GM12878 (cell line): ENCODE data around the gene HS1BP3. TPM values are rescaled to one million over a fixed set of nuclear protein-coding genes. Genes with fewer than 3 reads are reported as not detected.
A peak's percentile ranks its signal among the peaks of the same experiment; 100 is the strongest.

Source experiments
- BACH1 ChIP-seq: fragments of 450-650 bp; IDR thresholded peaks from 2 replicates; pipeline ENCODE4 v1.6.1; 2017; ENCODE audit warnings: mild to moderate bottlenecking, borderline replicate concordance
- CBX3 ChIP-seq: fragments of 200-600 bp; sonication (generic); IDR thresholded peaks from 2 replicates; pipeline ENCODE4 v1.6.1; 2016; ENCODE audit warnings: low read depth, borderline replicate concordance
- CREM ChIP-seq: IDR thresholded peaks from 2 replicates; pipeline ENCODE4 v1.6.1; 2014; ENCODE audit warnings: antibody characterized with exemption, low read depth
- GATAD2B ChIP-seq: fragments of 450-650 bp; conservative IDR thresholded peaks from 2 replicates; pipeline ENCODE4 v1.6.1; 2017; ENCODE audit warnings: low read depth, mild to moderate bottlenecking, moderate library complexity
- HCFC1 ChIP-seq: fragments of 150-350 bp; IDR thresholded peaks from 2 replicates; pipeline ENCODE4 v1.6.1; 2014; ENCODE audit warnings: low read length
- KLF5 ChIP-seq: fragments of 450-650 bp; IDR thresholded peaks from 2 replicates; pipeline ENCODE4 v1.6.1; 2014; ENCODE audit warnings: mild to moderate bottlenecking; ENCODE audit not compliant: partially characterized antibody
- RAD21 ChIP-seq: IDR thresholded peaks from 2 replicates; pipeline ENCODE4 v1.6.1; 2011; ENCODE audit warnings: mild to moderate bottlenecking, low read depth, low read length, moderate library complexity; ENCODE audit not compliant: insufficient read depth
- SIN3A ChIP-seq: IDR thresholded peaks from 2 replicates; pipeline ENCODE4 v1.6.1; 2012; ENCODE audit warnings: low read depth, low read length, improper control_type of control experiment
- SMARCA5 ChIP-seq: fragments of 450-650 bp; IDR thresholded peaks from 2 replicates; pipeline ENCODE4 v1.6.1; 2017; ENCODE audit warnings: mild to moderate bottlenecking
- SP1 ChIP-seq: IDR thresholded peaks from one replicate; pipeline ENCODE4 v1.6.1; 2011; ENCODE audit warnings: low read depth, low read length
- YY1 ChIP-seq: IDR thresholded peaks from 2 replicates; pipeline ENCODE4 v1.6.1; 2011; ENCODE audit warnings: low read depth, mild to moderate bottlenecking, low read length
- ZNF217 ChIP-seq: fragments of 450-650 bp; IDR thresholded peaks from 2 replicates; pipeline ENCODE4 v1.6.1; 2017; ENCODE audit warnings: antibody characterized with exemption, mild to moderate bottlenecking
- polyA plus RNA-seq, 11 experiments: library from polyadenylated mRNA; depleted of rRNA in 4 of 11; unstranded in 6 of 11; stranded (reverse) in 5 of 11; fragments of >200 nt; fragmentation: Nextera tagmentation in 4 of 11; fragmentation: Illumina TruSeq in 1 of 11; extraction: Ambion mirVana in 4 of 11; extraction: Trizol in 1 of 11; gene quantifications; 1 replicate in 1 of 11; 2 replicates in 10 of 11; pipeline versions ENCODE4 v1.2.1 to v1.2.3, GENCODE V29; 2011 to 2016; ENCODE audit warnings: inconsistent platforms in 2 of 11, missing spikeins in 2 of 11, low read depth in 1 of 11
- total RNA-seq, 4 experiments: library from RNA; depleted of rRNA in 3 of 4; stranded (reverse); fragments of >200 nt in 3 of 4; fragmentation: Illumina TruSeq in 1 of 4; extraction: Trizol in 1 of 4; gene quantifications; 2 replicates each; pipeline versions ENCODE4 v1.2.1 to v1.2.3, GENCODE V29; 2013 to 2021
- TF ChIP-seq, protein P1 (sequence below): fragments of 450-650 bp; IDR thresholded peaks from 2 replicates; pipeline ENCODE4 v1.6.1; 2017; ENCODE audit warnings: mild to moderate bottlenecking, moderate library complexity
- TF ChIP-seq, protein P2 (sequence below), 3 experiments: IDR thresholded peaks in 2 of 3; conservative IDR thresholded peaks in 1 of 3; 2 replicates each; pipeline ENCODE4 v1.5.1; 2011; ENCODE audit warnings: low read depth in 3 of 3, low read length in 3 of 3, mild to moderate bottlenecking in 3 of 3, control low read depth in 2 of 3, moderate library complexity in 2 of 3, inconsistent platforms in 1 of 3, mixed read lengths in 1 of 3; ENCODE audit not compliant: control insufficient read depth in 2 of 3, insufficient read depth in 1 of 3; ENCODE audit errors: extremely low read depth in 1 of 3
- TF ChIP-seq, protein P3 (sequence below): fragments of 450-650 bp; IDR thresholded peaks from 2 replicates; pipeline ENCODE4 v1.6.1; 2016; ENCODE audit warnings: mild to moderate bottlenecking
- TF ChIP-seq, protein P4 (sequence below): fragments of 150-350 bp; IDR thresholded peaks from 2 replicates; pipeline ENCODE4 v1.6.1; 2016; ENCODE audit warnings: low read depth, low read length

HS1BP3 gene
- total and polyA plus RNA-seq, 10 of the 15 experiments (the other 5 are each of a cell fraction or from before 2014, with no cell fraction given), result 0.47 to 7.2 (median 4.6) TPM

DNA sequence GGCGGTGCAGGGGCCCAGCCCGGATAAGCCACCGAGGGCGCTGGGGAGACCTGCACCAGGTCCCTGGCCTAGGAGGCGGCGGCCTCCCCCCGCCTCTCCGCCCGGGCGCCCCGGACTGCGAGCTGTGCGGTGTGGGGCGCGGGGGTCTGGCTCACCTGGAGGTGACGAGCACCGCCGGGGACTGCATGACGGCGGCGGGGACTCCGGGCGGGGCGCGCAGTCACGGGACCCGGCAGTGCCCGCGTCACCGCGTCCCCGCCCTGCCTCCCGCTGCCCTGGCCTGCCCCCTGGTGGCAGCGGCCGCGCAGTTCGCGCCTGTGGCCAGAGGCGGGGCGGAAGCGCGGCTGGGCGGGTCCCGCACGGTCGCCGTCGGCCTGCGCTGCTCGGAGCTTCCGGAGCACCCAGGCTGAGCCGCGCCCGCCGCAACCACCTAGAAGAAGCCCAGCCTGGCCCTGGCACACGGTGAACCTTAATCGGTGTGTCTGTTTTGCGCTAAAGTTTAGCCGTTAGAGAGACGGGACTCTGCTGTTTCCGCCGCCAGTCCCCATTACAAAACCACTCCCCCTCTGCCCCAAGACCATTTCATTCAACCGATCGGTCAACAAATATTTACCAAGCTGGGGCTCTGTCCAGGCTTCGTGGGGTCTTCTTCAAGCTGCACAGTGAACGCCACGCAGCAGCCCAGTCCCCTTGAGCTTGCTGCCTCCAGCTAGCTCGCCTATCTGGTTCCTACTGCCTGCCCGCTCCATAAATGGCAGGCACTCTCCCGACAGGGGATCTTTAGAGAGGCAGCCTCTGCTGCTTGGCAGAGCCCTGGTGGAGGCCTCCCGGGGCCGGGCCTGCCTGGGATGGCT lies at the start of gene HS1BP3 (continued):
- TF ChIP-seq, protein P1, sequence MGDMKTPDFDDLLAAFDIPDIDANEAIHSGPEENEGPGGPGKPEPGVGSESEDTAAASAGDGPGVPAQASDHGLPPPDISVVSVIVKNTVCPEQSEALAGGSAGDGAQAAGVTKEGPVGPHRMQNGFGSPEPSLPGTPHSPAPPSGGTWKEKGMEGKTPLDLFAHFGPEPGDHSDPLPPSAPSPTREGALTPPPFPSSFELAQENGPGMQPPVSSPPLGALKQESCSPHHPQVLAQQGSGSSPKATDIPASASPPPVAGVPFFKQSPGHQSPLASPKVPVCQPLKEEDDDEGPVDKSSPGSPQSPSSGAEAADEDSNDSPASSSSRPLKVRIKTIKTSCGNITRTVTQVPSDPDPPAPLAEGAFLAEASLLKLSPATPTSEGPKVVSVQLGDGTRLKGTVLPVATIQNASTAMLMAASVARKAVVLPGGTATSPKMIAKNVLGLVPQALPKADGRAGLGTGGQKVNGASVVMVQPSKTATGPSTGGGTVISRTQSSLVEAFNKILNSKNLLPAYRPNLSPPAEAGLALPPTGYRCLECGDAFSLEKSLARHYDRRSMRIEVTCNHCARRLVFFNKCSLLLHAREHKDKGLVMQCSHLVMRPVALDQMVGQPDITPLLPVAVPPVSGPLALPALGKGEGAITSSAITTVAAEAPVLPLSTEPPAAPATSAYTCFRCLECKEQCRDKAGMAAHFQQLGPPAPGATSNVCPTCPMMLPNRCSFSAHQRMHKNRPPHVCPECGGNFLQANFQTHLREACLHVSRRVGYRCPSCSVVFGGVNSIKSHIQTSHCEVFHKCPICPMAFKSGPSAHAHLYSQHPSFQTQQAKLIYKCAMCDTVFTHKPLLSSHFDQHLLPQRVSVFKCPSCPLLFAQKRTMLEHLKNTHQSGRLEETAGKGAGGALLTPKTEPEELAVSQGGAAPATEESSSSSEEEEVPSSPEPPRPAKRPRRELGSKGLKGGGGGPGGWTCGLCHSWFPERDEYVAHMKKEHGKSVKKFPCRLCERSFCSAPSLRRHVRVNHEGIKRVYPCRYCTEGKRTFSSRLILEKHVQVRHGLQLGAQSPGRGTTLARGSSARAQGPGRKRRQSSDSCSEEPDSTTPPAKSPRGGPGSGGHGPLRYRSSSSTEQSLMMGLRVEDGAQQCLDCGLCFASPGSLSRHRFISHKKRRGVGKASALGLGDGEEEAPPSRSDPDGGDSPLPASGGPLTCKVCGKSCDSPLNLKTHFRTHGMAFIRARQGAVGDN, result peak; percentile 86
- TF ChIP-seq KLF5 (peak; percentile 68), SP1 (peak; percentile 53), CBX3 (no peak), ZNF217 (peak; percentile 73; the same call in 1 of the 2 replicates), BACH1 (peak; percentile 91), YY1 (peak; percentile 44; the same call in 1 of the 2 replicates), CREM (peak; percentile 79; the same call in 1 of the 2 replicates), SMARCA5 (peak; percentile 98), RAD21 (peak; percentile 68), GATAD2B (peak; percentile 96), HCFC1 (0 out of 2 replicates have a peak, but pooled peaks have one; percentile 36), SIN3A (peak; percentile 35; the same call in 1 of the 2 replicates)
- TF ChIP-seq, protein P2, sequence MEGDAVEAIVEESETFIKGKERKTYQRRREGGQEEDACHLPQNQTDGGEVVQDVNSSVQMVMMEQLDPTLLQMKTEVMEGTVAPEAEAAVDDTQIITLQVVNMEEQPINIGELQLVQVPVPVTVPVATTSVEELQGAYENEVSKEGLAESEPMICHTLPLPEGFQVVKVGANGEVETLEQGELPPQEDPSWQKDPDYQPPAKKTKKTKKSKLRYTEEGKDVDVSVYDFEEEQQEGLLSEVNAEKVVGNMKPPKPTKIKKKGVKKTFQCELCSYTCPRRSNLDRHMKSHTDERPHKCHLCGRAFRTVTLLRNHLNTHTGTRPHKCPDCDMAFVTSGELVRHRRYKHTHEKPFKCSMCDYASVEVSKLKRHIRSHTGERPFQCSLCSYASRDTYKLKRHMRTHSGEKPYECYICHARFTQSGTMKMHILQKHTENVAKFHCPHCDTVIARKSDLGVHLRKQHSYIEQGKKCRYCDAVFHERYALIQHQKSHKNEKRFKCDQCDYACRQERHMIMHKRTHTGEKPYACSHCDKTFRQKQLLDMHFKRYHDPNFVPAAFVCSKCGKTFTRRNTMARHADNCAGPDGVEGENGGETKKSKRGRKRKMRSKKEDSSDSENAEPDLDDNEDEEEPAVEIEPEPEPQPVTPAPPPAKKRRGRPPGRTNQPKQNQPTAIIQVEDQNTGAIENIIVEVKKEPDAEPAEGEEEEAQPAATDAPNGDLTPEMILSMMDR (IDR thresholded peaks at IDR 0.05 in 2 of 3, conservative IDR thresholded peaks at IDR 0.05 in 1 of 3; ENCODE audit: control insufficient read depth in 2 of 3, extremely low read depth in 1 of 3, insufficient read depth in 1 of 3, low read depth in 3 of 3, low read length in 3 of 3), result peak; percentile 72 to 97 (median 91); a peak in 4 of 6 replicates
- TF ChIP-seq, protein P3, sequence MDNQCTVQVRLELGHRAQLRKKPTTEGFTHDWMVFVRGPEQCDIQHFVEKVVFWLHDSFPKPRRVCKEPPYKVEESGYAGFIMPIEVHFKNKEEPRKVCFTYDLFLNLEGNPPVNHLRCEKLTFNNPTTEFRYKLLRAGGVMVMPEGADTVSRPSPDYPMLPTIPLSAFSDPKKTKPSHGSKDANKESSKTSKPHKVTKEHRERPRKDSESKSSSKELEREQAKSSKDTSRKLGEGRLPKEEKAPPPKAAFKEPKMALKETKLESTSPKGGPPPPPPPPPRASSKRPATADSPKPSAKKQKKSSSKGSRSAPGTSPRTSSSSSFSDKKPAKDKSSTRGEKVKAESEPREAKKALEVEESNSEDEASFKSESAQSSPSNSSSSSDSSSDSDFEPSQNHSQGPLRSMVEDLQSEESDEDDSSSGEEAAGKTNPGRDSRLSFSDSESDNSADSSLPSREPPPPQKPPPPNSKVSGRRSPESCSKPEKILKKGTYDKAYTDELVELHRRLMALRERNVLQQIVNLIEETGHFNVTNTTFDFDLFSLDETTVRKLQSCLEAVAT, result peak; percentile 49; the same call in 1 of the 2 replicates
- TF ChIP-seq, protein P4, sequence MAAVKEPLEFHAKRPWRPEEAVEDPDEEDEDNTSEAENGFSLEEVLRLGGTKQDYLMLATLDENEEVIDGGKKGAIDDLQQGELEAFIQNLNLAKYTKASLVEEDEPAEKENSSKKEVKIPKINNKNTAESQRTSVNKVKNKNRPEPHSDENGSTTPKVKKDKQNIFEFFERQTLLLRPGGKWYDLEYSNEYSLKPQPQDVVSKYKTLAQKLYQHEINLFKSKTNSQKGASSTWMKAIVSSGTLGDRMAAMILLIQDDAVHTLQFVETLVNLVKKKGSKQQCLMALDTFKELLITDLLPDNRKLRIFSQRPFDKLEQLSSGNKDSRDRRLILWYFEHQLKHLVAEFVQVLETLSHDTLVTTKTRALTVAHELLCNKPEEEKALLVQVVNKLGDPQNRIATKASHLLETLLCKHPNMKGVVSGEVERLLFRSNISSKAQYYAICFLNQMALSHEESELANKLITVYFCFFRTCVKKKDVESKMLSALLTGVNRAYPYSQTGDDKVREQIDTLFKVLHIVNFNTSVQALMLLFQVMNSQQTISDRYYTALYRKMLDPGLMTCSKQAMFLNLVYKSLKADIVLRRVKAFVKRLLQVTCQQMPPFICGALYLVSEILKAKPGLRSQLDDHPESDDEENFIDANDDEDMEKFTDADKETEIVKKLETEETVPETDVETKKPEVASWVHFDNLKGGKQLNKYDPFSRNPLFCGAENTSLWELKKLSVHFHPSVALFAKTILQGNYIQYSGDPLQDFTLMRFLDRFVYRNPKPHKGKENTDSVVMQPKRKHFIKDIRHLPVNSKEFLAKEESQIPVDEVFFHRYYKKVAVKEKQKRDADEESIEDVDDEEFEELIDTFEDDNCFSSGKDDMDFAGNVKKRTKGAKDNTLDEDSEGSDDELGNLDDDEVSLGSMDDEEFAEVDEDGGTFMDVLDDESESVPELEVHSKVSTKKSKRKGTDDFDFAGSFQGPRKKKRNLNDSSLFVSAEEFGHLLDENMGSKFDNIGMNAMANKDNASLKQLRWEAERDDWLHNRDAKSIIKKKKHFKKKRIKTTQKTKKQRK, result no peak
